HG02973 (cell line): ENCODE results near the gene ANAPC5.
A peak's percentile ranks its signal among the peaks of the same experiment; 100 is the strongest.
"Not testable (repeated sequence)": the region's sequence is repeated elsewhere in the genome, so short reads cannot be mapped to it uniquely, and the experiment has no call there.

Experiments
- ATAC-seq: cut with Tn5 transposase; IDR thresholded peaks from one replicate; pipeline ENCODE4 v1.9.1; 2021; ENCODE audit warnings: moderate library complexity; ENCODE audit not compliant: unreplicated experiment

Gene ANAPC5

DNA sequence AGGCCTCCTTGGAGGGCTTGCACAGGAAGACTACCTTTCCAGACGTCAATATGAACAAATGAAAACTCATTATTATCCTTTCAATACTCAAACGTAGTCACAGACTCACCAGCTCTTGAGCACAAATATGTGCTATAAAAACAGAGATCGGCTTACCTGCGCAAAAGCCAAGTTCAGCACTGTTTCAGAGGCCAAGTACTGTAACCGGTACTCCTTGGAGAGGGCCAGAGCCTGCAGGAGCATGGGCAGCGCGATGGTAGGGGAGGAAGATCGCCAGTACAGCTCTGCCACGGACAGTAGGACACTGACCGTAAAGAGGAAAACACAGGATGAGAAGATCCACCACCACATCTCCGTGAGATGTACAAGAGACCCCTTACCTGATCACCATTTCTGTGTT lies 34.1 kb downstream of the ANAPC5 start:
- ATAC-seq: no peak

DNA sequence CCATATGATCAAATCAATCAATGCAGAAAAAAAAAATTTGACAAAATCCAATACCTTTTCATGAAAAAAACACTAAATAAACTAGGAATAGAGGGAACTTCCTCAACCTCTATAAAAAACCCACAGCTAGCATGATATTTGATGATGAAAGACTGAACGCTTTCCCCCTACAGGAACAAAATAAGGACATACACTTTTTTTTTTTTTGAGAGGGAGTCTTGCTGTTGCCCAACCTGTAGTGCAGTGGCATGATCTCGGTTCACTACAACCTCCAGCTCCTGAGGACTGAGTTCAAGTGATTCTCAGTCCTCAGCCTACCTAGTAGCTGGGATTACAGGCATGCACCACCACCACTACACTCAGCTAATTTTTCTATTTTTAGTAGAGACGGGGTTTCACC lies 37.8 kb downstream of the ANAPC5 start:
- no peak for ATAC-seq

DNA sequence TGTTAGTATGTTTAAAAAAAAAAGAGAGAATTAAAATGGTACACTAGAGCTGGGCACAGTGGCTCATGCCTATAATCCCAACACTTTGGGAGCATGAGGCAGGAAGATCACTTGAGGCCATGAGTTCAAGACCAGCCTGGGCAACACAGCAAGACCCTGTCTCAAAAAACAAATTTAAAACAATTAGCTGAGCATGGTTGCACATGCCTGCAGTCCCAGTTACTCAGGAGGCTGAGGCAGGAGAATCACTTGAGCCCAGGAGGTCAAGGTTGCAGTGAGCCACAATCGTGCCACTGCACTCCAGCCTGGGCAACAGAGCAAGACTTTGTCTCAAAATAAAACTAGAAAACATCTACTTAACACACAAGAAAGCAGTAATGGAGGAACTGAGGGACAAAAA lies 42.0 kb downstream of the ANAPC5 start:
- not testable (repeated sequence) for ATAC-seq

DNA sequence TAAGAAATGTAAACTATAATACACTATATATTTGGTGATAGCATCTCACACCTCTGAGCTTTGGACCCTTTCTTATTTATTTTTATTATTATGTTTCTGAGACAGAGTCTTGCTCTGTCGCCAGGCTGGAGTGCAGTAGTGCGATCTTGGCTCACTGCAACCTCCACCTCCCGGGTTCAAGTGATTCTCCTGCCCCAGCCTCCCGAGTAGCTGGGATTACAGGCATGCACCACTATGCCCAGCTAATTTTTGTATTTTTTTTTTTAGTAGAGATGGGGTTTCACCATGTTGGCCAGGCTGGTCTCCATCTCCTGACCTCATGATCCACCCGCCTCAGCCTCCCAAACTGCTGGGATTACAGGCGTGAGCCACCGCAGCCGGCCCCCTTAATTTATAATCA lies 44.8 kb downstream of the ANAPC5 start:
- ATAC-seq: not testable (repeated sequence)

DNA sequence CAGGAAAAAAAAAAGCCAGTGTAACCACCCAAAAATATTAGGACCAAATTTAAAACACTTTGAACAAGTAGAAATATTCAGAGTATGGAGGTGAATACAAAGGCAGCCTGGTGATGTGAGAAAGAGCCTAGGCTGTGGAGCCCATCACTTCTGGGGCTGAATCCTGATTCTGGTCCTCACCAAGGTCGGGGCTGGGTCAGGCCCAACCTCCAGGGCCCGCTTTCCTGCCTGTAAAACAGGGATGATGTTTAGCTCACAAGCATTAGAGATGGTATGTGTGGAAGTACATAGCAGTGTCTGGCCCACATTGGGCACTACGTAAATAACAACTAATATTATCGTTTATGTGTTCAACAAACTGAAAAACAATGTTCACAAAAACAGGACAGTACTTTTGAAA lies 47.9 kb downstream of the ANAPC5 start:
- ATAC-seq: no peak

DNA sequence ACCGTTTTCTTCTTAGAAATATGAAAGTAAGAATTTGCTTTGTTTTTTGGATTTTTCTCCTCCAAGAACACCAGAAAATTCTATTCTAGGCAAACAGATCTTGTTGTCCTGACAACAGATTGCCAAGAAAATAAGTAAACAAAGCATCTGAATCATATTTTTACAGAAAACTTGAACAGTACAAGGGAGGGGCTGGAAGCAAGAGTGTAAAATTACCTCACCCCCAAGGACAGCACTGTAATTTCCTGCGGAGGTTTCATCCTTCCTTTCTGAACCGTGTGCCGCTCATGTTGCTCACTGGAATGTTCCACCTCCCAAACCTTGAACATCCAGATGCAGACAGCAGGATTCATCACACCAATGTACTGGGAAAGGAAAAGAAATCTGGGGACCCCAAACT lies 50.3 kb downstream of the ANAPC5 start:
- ATAC-seq: no peak

DNA sequence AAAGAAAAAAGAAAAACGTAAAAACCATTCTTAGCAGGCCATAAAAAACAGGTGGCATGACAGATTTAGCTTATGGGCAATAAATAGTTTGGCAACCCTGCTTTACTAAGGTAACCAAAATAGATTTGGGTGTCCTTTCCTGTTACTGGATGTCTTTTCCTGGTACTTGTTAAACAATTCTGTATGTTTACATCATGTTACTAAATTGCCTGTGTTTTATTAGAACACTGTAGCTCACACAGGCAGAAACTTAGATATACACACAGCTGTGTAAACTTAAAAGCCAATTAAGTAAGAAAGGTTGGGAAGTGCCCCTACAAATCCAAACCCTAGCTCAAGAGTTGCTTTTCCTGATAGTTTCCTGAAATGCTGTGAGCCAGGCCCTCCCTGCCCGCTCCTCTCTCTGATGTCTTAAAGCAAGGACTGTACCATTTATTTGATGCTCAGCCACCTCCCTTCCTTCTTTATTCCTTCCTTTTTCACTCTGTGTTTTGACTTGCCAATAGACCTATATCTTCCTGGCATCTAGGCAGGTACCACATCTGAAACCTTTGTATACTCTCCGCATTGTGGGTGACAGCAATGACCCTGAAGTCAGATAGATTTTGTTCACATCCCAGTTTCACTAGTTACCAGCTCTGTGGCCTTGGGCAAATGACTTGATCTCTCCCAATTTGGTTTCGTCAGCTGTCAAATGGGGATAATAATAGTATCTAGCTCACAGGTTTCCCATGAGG lies 52.0 kb downstream of the ANAPC5 start:
- no peak for ATAC-seq

DNA sequence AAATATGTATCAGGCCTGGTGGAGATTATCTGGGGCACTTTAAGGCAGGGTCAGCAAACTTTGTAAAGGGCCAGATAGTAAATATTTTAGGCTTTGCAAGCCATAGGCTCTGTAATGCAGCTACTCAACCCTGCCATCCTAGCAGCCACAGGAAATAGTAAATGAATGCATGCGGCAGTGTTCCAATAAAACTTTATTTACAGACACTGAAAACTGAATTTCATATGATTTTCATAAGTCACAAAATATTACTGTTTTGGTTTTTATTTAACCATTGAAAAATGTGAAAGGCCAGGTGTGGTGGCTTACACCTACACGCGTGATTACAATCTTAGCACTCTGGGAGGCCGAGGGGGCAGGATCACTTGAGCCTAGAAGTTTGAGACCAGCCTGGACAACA lies 52.5 kb downstream of the ANAPC5 start:
- no peak for ATAC-seq

DNA sequence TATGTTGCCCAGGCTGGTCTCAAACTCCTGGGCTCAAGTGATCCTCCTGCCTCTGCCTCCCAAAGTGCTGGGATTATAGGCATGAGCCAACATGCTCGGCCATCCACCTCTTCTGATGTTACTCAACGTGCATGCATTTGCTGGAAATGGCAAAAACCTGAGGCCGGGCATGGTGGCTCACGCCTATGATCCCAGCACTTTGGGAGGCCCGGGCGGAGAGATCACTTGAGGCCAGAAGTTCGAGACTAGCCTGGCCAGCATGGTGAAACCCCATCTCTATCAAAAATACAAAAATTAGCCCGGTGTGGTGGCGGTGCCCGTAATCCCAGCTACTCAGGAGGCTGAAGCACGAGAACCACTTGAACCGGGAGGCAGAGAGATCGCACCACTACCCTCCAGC lies 53.8 kb downstream of the ANAPC5 start:
- ATAC-seq: not testable (repeated sequence)

DNA sequence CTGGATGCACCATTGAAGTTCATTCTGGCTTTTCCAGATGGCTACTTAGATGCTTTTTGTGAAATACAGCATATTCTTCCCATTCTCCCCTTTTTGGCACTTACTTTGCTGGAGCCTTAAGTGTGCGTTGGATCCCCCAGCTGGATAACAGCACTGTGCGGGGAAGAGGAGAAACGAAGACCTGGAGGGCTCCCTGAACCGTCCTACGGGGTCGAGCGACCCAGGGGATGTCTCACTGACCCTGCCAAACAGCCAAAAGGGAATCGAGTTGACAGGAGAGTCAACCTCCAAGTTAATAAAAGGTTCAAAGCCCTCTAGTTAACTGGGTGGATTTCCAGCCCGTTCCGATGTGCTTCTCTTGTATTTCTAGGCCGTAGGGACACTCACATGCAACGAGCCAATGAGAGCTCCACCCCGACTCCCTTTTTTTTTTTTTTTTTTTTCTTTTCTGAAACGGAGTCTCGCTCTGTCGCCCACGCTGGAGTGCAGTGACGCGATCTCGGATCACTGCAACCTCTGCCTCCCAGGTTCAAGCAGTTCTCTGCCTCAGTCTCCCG lies 54.7 kb downstream of the ANAPC5 start:
- ATAC-seq: no peak

DNA sequence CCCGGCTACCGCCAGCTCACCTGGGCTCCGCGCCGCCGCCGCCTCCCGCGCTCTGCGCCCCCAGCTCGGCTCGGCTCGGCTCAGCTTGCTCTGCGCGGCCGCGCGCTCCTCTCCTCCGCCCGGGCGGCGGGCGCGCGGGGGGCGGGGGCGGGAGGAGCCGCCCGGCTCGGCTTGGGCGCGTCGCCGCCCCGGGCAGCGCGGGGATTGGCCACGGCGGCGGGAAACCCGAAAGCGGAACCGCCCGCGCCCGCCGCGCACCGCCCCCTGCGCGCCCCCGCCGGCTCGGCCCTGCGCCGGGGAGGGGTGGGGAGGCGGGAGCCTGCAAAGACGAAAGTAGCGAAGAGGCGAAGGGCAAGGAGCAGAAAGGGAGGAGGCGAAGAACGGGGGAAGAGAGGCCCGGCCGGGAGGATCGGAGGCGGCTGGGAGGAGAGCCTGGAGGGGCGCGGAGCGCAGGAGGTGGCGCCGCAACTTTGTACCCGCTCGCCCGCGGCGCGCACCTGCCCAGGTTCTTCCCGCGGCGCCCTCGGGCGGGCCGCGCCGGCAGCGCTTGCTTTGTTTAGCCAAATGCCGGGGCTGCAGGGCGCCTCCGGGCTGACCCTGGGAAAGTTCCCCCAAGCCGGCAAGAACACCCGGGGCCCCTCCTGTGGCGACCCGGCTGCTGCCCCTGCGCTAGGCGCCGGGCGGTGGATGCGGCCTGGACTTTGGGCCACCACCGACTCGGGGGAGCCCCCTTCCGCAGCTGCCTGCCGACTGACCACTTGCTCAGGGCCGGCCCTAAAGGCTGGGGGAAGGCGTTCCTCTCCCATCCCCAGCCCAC lies 55.4 kb downstream of the ANAPC5 start, which contains the start of gene CAMKK2:
TSS of gene CAMKK2 (minus strand) at position 92 of the 817 bp plus-strand sequence. CDS start 22,183 bp downstream, outside the sequence.
- ATAC-seq: peak; percentile 69

DNA sequence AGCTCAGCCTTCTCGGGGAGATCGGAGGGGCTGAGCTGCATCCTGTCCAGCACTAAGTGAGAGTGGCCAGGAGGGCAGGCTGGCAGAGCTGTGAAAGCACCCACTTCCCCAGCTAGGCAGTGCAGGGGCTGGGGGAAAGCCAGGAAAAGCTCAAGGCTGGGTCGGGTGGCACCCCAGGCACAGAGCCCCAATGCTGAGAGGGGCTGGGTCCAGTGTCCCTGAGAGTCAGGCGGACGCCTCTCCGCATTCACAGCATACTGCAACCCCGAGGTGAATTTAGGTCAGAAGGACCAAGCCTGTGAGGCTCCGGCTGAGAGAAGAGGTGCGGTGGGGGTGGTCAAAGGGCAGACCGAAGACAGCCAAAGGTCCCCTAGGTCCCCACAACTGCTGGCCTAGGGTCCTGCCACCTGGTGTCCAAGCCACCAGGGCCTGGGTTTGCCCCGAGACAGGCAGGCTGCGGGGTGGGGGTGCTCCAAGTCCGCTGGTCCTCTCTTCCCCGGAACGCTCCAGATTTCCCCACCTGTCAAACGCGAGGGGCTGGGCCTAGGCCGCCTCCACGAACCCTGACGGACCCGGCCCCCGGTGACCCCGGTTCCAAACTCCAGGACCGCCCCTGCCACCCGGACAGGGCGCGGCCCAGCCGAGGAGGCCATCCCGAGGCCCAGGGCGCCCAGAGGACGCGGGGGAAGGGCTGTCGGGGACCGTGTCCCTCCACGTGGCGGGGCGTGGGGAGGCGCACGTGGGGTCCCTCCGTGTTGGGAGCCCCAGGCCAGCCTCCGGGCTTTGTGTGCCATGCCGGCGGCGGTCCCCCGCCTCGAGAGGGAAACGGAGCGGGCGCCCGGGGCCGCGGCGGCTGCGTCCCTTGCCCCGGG lies 56.2 kb downstream of the ANAPC5 start:
- ATAC-seq: peak; percentile 13

DNA sequence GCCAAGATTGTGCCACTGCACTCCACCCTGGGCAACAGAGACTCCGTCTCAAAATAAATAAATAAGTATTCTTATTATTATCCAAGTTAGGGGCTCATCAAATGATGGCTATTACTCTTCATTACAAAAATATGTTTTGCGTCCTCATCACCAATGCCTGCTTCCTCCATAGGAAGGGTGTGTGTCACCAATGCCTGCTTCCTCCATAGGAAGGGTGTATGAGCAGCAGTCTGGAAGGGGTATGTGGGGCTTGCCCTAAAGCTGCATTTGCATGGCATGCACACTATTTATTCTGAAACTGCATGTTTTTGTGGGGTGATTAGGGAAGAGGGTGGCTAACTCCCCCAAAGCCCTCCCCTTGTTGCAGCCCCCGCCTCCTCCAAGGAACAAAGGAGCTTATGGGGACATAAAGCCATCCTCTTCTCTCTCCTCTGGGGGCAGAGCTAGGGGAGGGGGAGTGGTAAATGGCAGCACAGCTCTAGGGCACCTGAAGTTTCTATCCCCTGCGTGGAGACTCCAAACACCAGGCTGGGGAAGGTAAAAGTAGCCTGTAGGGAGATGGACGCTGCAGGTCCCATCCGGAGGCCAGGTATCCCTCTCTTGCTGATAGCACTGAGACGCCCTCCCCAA lies 57.0 kb downstream of the ANAPC5 start:
- no peak for ATAC-seq

DNA sequence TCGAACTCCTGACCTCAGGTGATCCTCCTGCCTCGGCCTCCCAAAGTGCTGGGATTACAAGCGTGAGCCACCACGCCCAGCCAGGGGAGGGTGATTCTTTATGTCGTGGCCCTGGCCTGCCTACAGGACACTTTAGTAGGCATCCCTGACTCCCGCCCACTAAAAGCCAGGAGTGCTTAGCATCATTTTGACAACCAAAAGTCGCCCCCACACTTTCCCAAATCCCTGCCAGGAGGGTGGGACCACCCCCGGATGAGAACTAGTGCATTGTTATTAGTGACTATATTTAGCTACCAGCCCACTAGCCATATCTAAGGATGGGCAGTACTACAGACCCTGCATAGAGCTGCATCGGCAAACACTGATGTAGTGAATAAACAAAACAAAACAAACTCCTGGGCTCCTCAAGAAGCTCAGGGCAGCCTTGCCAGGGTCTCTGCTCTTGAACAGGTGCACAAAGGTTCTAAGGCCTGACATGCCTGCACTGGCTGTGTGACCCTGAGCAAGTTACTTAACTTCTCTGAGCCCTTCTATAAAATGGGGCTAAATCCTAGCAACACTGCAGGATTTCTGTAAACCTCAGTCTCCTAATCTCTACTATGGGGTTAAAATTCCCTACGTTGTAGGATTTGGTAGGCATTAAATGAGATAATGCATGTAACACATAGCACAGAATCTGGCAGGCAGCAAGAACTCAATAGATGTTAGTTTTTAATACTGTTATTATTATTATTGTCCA lies 57.9 kb downstream of the ANAPC5 start:
- ATAC-seq: no peak

DNA sequence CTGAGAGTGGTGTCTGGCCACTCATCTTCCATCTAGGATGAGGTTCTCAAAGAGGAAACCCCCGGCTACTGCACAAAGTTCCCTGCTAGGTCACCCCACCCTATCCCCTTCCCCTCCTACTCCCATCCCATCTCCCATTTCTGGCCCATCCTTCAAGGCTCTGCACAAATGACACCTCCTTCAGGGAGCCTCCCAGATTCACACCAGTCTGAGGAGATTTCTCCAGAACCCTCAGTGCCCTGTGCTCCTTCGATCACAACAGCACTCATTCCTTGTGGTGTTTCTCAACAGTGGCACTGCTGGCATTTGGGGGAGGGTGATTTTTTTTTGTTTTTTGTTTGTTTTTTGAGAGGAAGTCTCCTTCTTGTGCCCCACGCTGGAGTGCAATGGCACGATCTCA lies 58.6 kb downstream of the ANAPC5 start:
- no peak for ATAC-seq

DNA sequence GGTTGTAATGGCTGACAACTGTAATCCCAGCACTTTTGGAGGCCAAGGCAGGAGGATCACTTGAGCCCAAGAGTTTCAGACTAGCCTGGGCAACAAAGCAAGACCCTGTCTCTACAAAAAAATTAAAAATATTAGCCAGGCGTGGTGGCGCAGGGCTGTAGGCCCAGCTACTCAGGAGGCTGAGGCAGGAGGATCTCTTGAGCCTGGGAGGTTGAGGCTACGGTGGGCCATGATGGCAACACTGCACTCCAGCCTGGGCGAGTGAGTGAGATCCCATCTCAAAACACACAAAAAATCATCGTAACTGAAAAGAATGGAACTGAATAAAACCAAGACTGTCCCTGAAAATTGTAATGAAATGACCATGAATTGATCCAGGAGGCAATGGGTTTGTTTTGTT lies 61.8 kb downstream of the ANAPC5 start:
- ATAC-seq: no peak

DNA sequence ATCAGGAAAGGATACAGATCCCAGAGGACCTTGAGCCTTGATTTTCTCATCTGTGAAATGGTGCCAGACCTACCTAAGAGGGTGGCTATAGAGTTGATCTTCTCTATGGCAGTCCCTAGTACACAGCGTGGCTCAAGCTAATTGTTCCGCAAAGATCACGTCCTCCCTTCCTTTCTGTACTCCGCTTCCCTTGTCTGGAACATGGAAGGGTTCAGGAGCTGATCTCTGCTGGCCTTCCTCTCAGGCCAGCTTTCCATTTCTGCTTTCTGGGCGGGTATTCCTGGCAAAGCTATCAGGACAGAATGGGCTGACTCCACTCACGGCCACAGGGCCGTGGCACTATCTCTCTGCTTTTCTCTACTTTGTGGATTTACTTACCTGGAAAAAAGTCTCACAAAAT lies 62.2 kb downstream of the ANAPC5 start:
- no peak for ATAC-seq

DNA sequence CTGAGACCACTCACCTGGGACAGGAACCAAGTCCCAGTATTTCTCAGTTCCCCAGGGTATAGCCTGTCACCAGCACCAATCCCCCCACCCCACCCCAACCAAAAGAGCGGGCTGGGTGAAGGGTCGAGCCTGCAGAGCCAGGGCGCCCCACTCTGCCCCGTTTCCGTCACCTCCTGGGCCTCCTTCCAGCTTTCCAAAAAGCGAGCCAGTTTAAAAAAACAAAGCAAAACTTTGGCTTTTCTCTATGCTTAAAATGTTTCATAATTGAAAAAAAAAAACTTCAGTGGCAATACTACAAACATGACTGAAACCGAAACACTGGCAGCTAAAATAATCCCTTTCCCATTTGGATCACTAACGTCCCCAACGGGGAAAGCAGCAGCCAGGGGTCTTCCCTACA lies 63.2 kb downstream of the ANAPC5 start:
- no peak for ATAC-seq

DNA sequence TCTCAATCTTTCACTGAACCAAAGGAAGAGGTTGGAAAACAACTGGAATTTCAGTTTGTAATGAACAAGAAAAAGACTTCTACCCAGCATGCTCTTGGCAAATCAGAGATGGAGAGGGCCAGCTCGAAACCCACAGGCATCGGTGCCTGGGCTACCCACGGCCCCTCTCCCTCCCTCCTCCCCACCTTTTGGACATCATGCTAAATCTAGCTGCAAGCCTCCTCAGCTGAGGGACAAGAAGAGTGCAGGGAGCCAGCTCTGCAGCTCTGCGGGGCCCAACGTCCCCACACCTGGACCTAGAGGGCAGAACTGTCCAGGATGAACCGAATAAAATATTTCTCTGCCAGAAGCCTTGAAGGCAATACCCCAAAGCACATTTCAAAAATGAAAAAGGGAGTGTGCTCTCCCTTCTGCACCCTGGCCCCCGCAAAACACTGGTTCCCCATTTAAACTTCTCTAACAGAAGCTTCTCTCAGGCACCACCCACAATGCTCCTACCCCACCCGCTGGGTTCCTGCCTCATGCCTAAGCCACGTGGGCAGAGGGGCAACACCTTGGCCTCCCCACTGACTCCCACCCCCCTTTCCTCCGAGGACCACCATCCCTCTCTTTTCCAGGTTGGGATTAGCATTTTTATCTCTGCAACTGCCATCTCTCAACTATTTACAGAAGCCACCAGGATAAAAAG lies 63.9 kb downstream of the ANAPC5 start:
- ATAC-seq: no peak
